ENCODE measurements around the gene SCARF2. TPM values are rescaled to one million over a fixed set of nuclear protein-coding genes. Genes with fewer than 3 reads are reported as not detected.

Gene SCARF2
- total RNA-seq, 4 donors from 2014 or later = 3.4 to 15.9 (median 8.7) TPM

DNA sequence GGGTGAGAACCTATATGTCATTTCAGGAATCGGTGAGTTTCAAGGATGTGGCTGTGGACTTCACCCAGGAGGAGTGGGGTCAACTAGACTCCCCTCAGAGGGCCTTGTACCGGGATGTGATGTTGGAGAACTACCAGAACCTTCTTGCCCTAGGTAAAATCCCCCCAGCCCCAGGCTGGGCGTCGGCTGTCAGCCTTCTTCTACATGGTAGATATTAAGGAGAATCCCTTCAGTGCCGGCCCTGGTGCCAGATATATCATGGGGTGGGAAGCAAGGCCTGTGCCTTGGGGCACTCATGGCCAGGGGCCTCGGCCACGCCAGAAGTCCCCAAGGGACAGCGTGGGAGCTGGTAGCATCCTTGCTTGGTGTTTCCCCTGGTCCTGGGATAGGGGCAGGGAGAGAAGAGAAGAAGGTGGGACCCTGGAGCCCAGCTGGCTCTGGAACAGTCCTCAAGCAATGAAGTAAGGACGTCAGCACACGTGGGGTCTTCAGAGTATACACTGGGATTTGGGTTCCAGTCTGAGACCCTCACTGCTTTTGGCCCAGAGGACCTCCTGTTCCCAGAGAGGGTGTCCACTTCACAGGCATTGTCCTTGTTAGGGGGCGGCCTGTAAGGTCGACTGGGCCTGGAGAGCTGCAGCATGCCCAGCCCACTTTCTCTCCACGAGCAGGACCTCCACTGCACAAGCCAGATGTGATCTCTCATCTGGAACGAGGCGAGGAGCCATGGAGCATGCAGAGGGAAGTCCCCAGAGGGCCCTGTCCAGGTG is 36.8 kb downstream of the SCARF2 start:
- Histone ChIP-seq H3K4me1 (peaks cover 0 to 1% (median under 1%) of the 10 kb centered on the region in 4 donors), H3K4me3 (no peak overlapping the region), H3K36me3 (no peaks in the 10 kb centered on the region), H3K27ac (no peak overlapping the region), H3K9me3 (no peaks in the 10 kb centered on the region), H3K27me3 (no peaks in the 10 kb centered on the region)
- intact Hi-C loops (cut with DNase I; ENCODE audit: low total_unique reads) = no loop called here
- 86% methylated on average over 15 of the region's 15 CpGs; no CpG with 5 or more reads in 1 of the 2 donors for WGBS, 2 donors (ENCODE audit: low coverage in 1 of 2)
- in situ Hi-C loops (cut with MboI; ENCODE audit: low pct_ligation_motif_present in 1 of 4, low pct_unique_long_range_greater_than_20kb in 1 of 4, low sequenced_read_pairs in 3 of 4) = loop anchor here in 1 of 4 donors (25.0 kb wide), 1 partner anchor 337 kb away; no protein-coding TSS in a partner anchor
- TF ChIP-seq POLR2A (IDR thresholded peaks at IDR 0.05) = no peak
- no peak for DNase-seq

DNA sequence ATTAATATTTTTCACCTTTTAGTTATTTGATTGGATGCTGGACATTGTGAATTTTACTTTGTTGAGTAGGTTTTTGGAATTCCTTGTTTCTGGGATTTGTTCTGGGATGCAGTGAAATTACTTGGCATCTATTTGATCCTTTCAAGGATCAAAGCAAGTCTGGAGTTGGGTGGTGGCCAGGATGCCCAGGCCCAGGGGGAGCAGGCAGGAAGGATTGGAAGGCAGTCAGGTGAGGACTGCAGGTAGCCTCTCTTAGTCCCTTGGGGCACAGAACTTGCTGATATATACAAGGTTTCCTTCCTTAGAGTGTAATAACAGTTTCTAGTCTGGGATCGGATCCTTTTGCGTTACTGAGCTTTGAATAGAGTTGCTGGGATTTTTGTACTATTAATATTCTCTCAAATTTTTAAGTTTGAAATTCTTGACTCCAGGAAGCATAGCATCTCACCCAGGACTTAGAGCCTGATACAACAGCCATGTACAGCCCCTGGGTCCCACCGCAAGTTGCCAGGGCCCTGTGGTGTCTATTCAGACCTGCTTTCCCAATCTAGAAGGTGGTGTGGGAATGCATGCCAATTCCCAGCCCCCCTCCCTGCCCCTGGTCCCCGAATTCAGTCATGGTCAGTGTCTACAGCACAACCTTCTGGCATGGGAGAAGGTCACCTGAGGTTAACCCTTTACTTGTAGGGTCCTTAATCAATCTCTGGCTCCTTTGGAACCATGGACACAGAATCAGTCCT is 37.6 kb downstream of the SCARF2 start:
- in situ Hi-C loops (cut with MboI; ENCODE audit: low pct_ligation_motif_present in 1 of 4, low pct_unique_long_range_greater_than_20kb in 1 of 4, low sequenced_read_pairs in 3 of 4) = loop anchor here in 1 of 4 donors (25.0 kb wide), 1 partner anchor 337 kb away; no protein-coding TSS in a partner anchor
- Histone ChIP-seq H3K9me3 (no peaks in the 10 kb centered on the region), H3K36me3 (no peaks in the 10 kb centered on the region), H3K4me1 (peaks cover 2 to 9% (median 5%) of the 10 kb centered on the region in 4 donors), H3K4me3 (no peak overlapping the region), H3K27me3 (no peaks in the 10 kb centered on the region), H3K27ac (no peak overlapping the region)
- TF ChIP-seq, protein P1, sequence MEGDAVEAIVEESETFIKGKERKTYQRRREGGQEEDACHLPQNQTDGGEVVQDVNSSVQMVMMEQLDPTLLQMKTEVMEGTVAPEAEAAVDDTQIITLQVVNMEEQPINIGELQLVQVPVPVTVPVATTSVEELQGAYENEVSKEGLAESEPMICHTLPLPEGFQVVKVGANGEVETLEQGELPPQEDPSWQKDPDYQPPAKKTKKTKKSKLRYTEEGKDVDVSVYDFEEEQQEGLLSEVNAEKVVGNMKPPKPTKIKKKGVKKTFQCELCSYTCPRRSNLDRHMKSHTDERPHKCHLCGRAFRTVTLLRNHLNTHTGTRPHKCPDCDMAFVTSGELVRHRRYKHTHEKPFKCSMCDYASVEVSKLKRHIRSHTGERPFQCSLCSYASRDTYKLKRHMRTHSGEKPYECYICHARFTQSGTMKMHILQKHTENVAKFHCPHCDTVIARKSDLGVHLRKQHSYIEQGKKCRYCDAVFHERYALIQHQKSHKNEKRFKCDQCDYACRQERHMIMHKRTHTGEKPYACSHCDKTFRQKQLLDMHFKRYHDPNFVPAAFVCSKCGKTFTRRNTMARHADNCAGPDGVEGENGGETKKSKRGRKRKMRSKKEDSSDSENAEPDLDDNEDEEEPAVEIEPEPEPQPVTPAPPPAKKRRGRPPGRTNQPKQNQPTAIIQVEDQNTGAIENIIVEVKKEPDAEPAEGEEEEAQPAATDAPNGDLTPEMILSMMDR (IDR thresholded peaks at IDR 0.05) = no peak
- TF ChIP-seq EP300 (IDR thresholded peaks at IDR 0.05; ENCODE audit: low read depth) (no peak), POLR2AphosphoS5 (IDR thresholded peaks at IDR 0.05) (no peak), POLR2A (IDR thresholded peaks at IDR 0.05) (no peak)
- DNase-seq = no peak
- 62 to 95% methylated on average over 4 of the region's 4 CpGs for WGBS, 2 donors (ENCODE audit: low coverage in 1 of 2)
- intact Hi-C loops (cut with DNase I; ENCODE audit: low total_unique reads) = no loop called here

DNA sequence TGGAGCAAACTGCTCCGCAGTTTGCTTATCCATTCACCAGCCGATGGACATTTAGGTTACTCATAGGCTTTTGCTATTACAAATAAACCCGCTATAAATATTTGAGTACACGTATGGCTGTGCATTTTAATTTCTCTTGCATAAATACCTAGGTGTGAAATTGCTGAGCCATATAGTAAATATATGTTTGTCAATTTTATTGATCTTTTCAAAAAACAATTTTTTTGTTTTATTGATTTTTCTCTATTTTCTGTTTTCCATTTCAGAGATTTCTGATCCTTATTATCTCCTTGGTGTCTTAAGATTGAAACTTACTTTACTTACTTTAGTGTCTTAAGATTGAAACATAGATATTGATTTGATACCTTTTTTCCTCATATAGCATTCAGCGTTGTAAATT is 39.2 kb downstream of the SCARF2 start:
- intact Hi-C loops (cut with DNase I; ENCODE audit: low total_unique reads) = no loop called here
- peaks cover 2 to 17% (median 14%) of the 10 kb centered on the region in 4 donors for H3K4me1 ChIP-seq
- WGBS, 2 donors (ENCODE audit: low coverage in 1 of 2) = 92 to 93% methylated on average over 5 of the region's 5 CpGs
- no peaks in the 10 kb centered on the region for H3K27me3 ChIP-seq
- TF ChIP-seq POLR2AphosphoS5 (IDR thresholded peaks at IDR 0.05) (no peak), POLR2A (IDR thresholded peaks at IDR 0.05) (no peak), EP300 (IDR thresholded peaks at IDR 0.05; ENCODE audit: low read depth) (no peak)
- TF ChIP-seq, protein P1 (IDR thresholded peaks at IDR 0.05) = no peak
- H3K9me3 ChIP-seq = no peaks in the 10 kb centered on the region
- H3K4me3 ChIP-seq = no peak overlapping the region
- no peak for DNase-seq
- H3K27ac ChIP-seq = no peak overlapping the region
- in situ Hi-C loops (cut with MboI; ENCODE audit: low pct_ligation_motif_present in 1 of 4, low pct_unique_long_range_greater_than_20kb in 1 of 4, low sequenced_read_pairs in 3 of 4) = no loop called here
- no peaks in the 10 kb centered on the region for H3K36me3 ChIP-seq

DNA sequence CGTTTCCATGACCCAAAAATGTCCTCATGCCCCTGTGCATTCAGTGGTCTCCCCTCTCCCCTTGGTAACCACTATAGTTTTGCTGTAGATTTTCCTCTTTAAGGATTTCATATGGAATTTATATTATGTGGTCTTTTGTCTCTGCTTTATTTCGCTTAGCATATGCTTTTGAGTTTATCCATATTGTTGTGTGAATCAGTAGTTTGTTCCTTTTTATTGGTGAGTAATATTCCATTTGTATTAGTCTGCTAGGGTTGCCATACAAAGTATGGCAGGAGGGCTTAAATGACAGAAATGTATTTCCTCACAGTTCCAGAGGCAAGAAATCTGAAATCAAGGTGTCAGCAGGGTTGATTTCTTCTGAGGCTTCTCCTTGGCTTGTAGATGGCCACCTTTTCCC is 40.1 kb downstream of the SCARF2 start:
- Histone ChIP-seq H3K27ac (no peak overlapping the region), H3K4me1 (peaks cover 2 to 19% (median 14%) of the 10 kb centered on the region in 4 donors), H3K4me3 (no peak overlapping the region), H3K36me3 (no peaks in the 10 kb centered on the region), H3K9me3 (no peaks in the 10 kb centered on the region), H3K27me3 (no peaks in the 10 kb centered on the region)
- TF ChIP-seq, protein P1 (IDR thresholded peaks at IDR 0.05) = no peak
- TF ChIP-seq POLR2AphosphoS5 (IDR thresholded peaks at IDR 0.05) = no peak
- TF ChIP-seq POLR2A (IDR thresholded peaks at IDR 0.05) = no peak
- no peak for TF ChIP-seq EP300 (IDR thresholded peaks at IDR 0.05; ENCODE audit: low read depth)
- WGBS, 2 donors (ENCODE audit: low coverage in 1 of 2) = 80 to 100% methylated on average over 1 to 2 of the region's 2 CpGs
- intact Hi-C loops (cut with DNase I; ENCODE audit: low total_unique reads) (no loop called here), in situ Hi-C loops (cut with MboI; ENCODE audit: low pct_ligation_motif_present in 1 of 4, low pct_unique_long_range_greater_than_20kb in 1 of 4, low sequenced_read_pairs in 3 of 4) (no loop called here)
- no peak for DNase-seq
